ENCODE data around the gene TMC7. TPM values are rescaled to one million over a fixed set of nuclear protein-coding genes. Genes with fewer than 3 reads are reported as not detected.

The TMC7 gene
- polyA plus RNA-seq, 2 donors = 0.22 to 0.41 TPM

DNA sequence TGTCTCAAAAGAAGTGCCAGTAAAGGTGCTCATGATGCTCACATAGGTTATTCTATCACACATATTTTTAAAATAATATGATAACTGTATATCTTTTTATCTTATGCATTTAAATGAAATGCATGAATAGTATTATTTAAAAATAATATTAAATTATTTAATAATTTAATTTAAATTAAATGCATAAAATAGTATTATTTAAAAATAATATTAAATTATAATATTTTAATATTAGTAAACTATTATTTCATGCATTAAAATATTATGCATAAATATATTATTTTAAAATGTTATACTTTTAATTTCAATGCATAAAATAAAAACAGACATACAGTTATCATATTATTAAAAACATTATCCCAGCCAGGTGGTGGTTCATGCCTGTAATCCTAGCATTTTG, 33.4 kb downstream of the TMC7 start:
- Histone ChIP-seq H3K4me3 (ENCODE audit: low read depth in 1 of 2, low read length in 2 of 2) (no peak overlapping the region), H3K27ac (ENCODE audit: low read depth in 2 of 2, low read length in 1 of 2) (no peak overlapping the region), H3K4me1 (ENCODE audit: control insufficient read depth in 2 of 2, insufficient read depth in 2 of 2, low read length in 1 of 2) (no peaks in the 10 kb centered on the region), H3K27me3 (ENCODE audit: control insufficient read depth in 1 of 2, insufficient read depth in 2 of 2, low read length in 2 of 2) (no peaks in the 10 kb centered on the region), H3K9me3 (ENCODE audit: control insufficient read depth in 2 of 2, insufficient read depth in 1 of 2, low read depth in 1 of 2, low read length in 1 of 2) (peaks cover 2 to 3% of the 10 kb centered on the region in 2 donors), H3K36me3 (ENCODE audit: control insufficient read depth in 2 of 2, insufficient read depth in 2 of 2, low read length in 1 of 2) (no peaks in the 10 kb centered on the region)

DNA sequence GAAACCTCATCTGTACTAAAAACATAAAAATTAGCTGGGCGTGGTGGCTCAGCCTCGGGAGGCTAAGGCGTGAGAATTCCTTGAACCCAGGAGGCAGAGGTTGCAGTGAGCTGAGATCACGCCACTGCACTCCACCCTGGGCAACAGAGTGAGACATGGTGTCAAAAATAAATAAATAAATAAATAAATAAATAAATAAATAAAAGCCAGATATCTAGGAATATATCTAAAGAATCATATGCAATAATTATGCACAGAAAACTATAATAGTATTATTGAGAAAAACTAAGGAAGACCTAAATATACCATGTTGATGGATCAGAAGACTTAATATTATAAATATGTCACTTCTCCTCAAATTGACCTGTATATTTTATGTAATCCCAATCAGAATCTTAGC, 37.0 kb downstream of the TMC7 start:
- no peak overlapping the region for H3K27ac ChIP-seq (ENCODE audit: low read depth in 2 of 2, low read length in 1 of 2)
- WGBS, 2 donors = 92 to 93% methylated on average over 4 of the region's 4 CpGs
- H3K4me1 ChIP-seq (ENCODE audit: control insufficient read depth in 2 of 2, insufficient read depth in 2 of 2, low read length in 1 of 2) = no peaks in the 10 kb centered on the region
- H3K9me3 ChIP-seq (ENCODE audit: control insufficient read depth in 2 of 2, insufficient read depth in 1 of 2, low read depth in 1 of 2, low read length in 1 of 2) = peaks cover 2 to 3% of the 10 kb centered on the region in 2 donors
- H3K4me3 ChIP-seq (ENCODE audit: low read depth in 1 of 2, low read length in 2 of 2) = no peak overlapping the region
- H3K36me3 ChIP-seq (ENCODE audit: control insufficient read depth in 2 of 2, insufficient read depth in 2 of 2, low read length in 1 of 2) = no peaks in the 10 kb centered on the region
- no peaks in the 10 kb centered on the region for H3K27me3 ChIP-seq (ENCODE audit: control insufficient read depth in 1 of 2, insufficient read depth in 2 of 2, low read length in 2 of 2)

DNA sequence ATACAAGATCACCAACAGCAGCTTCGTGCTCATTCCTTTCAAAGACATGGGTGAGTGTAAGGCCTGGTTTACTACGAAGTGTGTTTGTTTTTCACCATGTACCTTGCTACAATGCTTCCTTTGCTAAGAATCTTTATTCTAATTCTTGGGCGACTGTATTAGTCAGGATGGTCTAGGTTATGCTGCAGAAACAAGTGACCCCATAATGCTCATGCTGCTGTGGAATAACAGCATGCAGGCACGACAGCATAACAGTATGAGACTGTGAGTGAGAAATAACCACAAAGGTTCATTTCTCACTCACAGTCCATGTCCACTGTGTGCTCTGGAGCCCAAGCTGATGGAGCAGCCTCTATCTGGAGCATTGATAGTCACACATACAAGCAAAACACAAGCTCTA, 38.0 kb downstream of the TMC7 start:
- H3K36me3 ChIP-seq (ENCODE audit: control insufficient read depth in 2 of 2, insufficient read depth in 2 of 2, low read length in 1 of 2) = no peaks in the 10 kb centered on the region
- no peak overlapping the region for H3K4me3 ChIP-seq (ENCODE audit: low read depth in 1 of 2, low read length in 2 of 2)
- no peak overlapping the region for H3K27ac ChIP-seq (ENCODE audit: low read depth in 2 of 2, low read length in 1 of 2)
- H3K9me3 ChIP-seq (ENCODE audit: control insufficient read depth in 2 of 2, insufficient read depth in 1 of 2, low read depth in 1 of 2, low read length in 1 of 2) = peaks cover 2 to 3% of the 10 kb centered on the region in 2 donors
- WGBS, 2 donors = 90 to 93% methylated on average over 4 of the region's 4 CpGs
- no peaks in the 10 kb centered on the region for H3K4me1 ChIP-seq (ENCODE audit: control insufficient read depth in 2 of 2, insufficient read depth in 2 of 2, low read length in 1 of 2)
- H3K27me3 ChIP-seq (ENCODE audit: control insufficient read depth in 1 of 2, insufficient read depth in 2 of 2, low read length in 2 of 2) = no peaks in the 10 kb centered on the region

- Histone ChIP-seq H3K27ac (ENCODE audit: low read depth in 2 of 2, low read length in 1 of 2) (no peak overlapping the region), H3K9me3 (ENCODE audit: control insufficient read depth in 2 of 2, insufficient read depth in 1 of 2, low read depth in 1 of 2, low read length in 1 of 2) (no peaks in the 10 kb centered on the region), H3K36me3 (ENCODE audit: control insufficient read depth in 2 of 2, insufficient read depth in 2 of 2, low read length in 1 of 2) (no peaks in the 10 kb centered on the region), H3K4me1 (ENCODE audit: control insufficient read depth in 2 of 2, insufficient read depth in 2 of 2, low read length in 1 of 2) (no peaks in the 10 kb centered on the region), H3K4me3 (ENCODE audit: low read depth in 1 of 2, low read length in 2 of 2) (no peak overlapping the region), H3K27me3 (ENCODE audit: control insufficient read depth in 1 of 2, insufficient read depth in 2 of 2, low read length in 2 of 2) (no peaks in the 10 kb centered on the region)
- 41 to 44% methylated on average over 3 of the region's 3 CpGs for WGBS, 2 donors
Measured at GRCh38 chr16:19027416-19027815, 43.7 kb downstream of the TMC7 start.

- no peaks in the 10 kb centered on the region for H3K9me3 ChIP-seq (ENCODE audit: control insufficient read depth in 2 of 2, insufficient read depth in 1 of 2, low read depth in 1 of 2, low read length in 1 of 2)
- no peaks in the 10 kb centered on the region for H3K27me3 ChIP-seq (ENCODE audit: control insufficient read depth in 1 of 2, insufficient read depth in 2 of 2, low read length in 2 of 2)
- H3K4me3 ChIP-seq (ENCODE audit: low read depth in 1 of 2, low read length in 2 of 2) = no peak overlapping the region
- H3K4me1 ChIP-seq (ENCODE audit: control insufficient read depth in 2 of 2, insufficient read depth in 2 of 2, low read length in 1 of 2) = no peaks in the 10 kb centered on the region
- no peak overlapping the region for H3K27ac ChIP-seq (ENCODE audit: low read depth in 2 of 2, low read length in 1 of 2)
- H3K36me3 ChIP-seq (ENCODE audit: control insufficient read depth in 2 of 2, insufficient read depth in 2 of 2, low read length in 1 of 2) = no peaks in the 10 kb centered on the region
- WGBS, 2 donors = 80 to 83% methylated on average over 6 of the region's 6 CpGs
Measured at GRCh38 chr16:19029980-19030379, 46.2 kb downstream of the TMC7 start.

GRCh38 chr16:19031738-19032137, 48.0 kb downstream of the TMC7 start:
- Histone ChIP-seq H3K27me3 (ENCODE audit: control insufficient read depth in 1 of 2, insufficient read depth in 2 of 2, low read length in 2 of 2) (no peaks in the 10 kb centered on the region), H3K4me3 (ENCODE audit: low read depth in 1 of 2, low read length in 2 of 2) (no peak overlapping the region), H3K4me1 (ENCODE audit: control insufficient read depth in 2 of 2, insufficient read depth in 2 of 2, low read length in 1 of 2) (no peaks in the 10 kb centered on the region), H3K36me3 (ENCODE audit: control insufficient read depth in 2 of 2, insufficient read depth in 2 of 2, low read length in 1 of 2) (no peaks in the 10 kb centered on the region), H3K9me3 (ENCODE audit: control insufficient read depth in 2 of 2, insufficient read depth in 1 of 2, low read depth in 1 of 2, low read length in 1 of 2) (peaks cover 0 to 5% of the 10 kb centered on the region in 2 donors), H3K27ac (ENCODE audit: low read depth in 2 of 2, low read length in 1 of 2) (no peak overlapping the region)
- WGBS, 2 donors = 71 to 72% methylated on average over 4 of the region's 4 CpGs

DNA sequence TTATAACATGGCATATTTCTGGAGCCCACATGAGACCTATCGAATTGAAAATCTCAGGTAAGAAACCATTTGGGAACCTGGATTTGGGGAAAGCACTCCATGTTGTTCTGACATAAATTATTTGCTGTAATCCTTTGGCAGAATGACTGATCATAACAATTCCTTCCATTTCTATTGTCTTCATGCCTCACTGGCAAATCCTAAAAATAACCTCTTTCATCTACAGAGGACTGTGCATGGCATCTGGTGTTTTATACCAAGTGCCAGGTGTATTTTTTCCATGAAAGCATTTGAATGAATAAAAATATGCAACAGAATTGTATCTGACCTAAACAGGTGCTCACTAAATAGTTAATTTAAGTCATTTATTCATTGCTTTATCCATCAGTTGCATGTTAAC, 50.0 kb downstream of the TMC7 start:
- Histone ChIP-seq H3K27me3 (ENCODE audit: control insufficient read depth in 1 of 2, insufficient read depth in 2 of 2, low read length in 2 of 2) (no peaks in the 10 kb centered on the region), H3K27ac (ENCODE audit: low read depth in 2 of 2, low read length in 1 of 2) (no peak overlapping the region), H3K4me3 (ENCODE audit: low read depth in 1 of 2, low read length in 2 of 2) (no peak overlapping the region), H3K36me3 (ENCODE audit: control insufficient read depth in 2 of 2, insufficient read depth in 2 of 2, low read length in 1 of 2) (no peaks in the 10 kb centered on the region), H3K4me1 (ENCODE audit: control insufficient read depth in 2 of 2, insufficient read depth in 2 of 2, low read length in 1 of 2) (no peaks in the 10 kb centered on the region), H3K9me3 (ENCODE audit: control insufficient read depth in 2 of 2, insufficient read depth in 1 of 2, low read depth in 1 of 2, low read length in 1 of 2) (peaks cover 0 to 5% of the 10 kb centered on the region in 2 donors)
- 91 to 94% methylated on average over 1 of the region's 1 CpG for WGBS, 2 donors

DNA sequence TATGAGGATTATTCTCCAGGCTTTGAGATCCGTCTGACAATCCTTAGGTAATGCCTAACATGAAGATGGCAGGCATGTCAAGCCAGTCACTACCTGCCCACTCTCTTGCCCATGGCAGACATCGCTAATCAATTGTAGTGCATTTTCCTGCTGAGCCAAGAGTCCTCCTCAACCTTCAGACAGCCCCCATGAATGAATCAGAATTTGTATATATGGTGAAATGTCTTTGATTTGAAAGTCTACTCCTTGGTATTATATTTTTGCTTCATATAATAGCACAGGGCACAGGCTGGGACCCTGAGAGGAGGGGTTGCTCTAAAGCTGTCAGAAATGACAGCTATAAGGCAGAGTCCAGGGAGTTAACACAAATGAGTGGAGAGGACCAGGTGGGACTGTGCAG, 56.7 kb downstream of the TMC7 start:
- 65 to 74% methylated on average over 2 of the region's 2 CpGs for WGBS, 2 donors
- no peak overlapping the region for H3K4me3 ChIP-seq (ENCODE audit: low read depth in 1 of 2, low read length in 2 of 2)
- peaks cover 0 to 5% of the 10 kb centered on the region in 2 donors for H3K9me3 ChIP-seq (ENCODE audit: control insufficient read depth in 2 of 2, insufficient read depth in 1 of 2, low read depth in 1 of 2, low read length in 1 of 2)
- no peak overlapping the region for H3K27ac ChIP-seq (ENCODE audit: low read depth in 2 of 2, low read length in 1 of 2)
- no peaks in the 10 kb centered on the region for H3K4me1 ChIP-seq (ENCODE audit: control insufficient read depth in 2 of 2, insufficient read depth in 2 of 2, low read length in 1 of 2)
- no peaks in the 10 kb centered on the region for H3K27me3 ChIP-seq (ENCODE audit: control insufficient read depth in 1 of 2, insufficient read depth in 2 of 2, low read length in 2 of 2)
- no peaks in the 10 kb centered on the region for H3K36me3 ChIP-seq (ENCODE audit: control insufficient read depth in 2 of 2, insufficient read depth in 2 of 2, low read length in 1 of 2)

- H3K36me3 ChIP-seq (ENCODE audit: control insufficient read depth in 2 of 2, insufficient read depth in 2 of 2, low read length in 1 of 2) = no peaks in the 10 kb centered on the region
- H3K4me1 ChIP-seq (ENCODE audit: control insufficient read depth in 2 of 2, insufficient read depth in 2 of 2, low read length in 1 of 2) = no peaks in the 10 kb centered on the region
- WGBS, 2 donors = 93 to 95% methylated on average over 11 of the region's 11 CpGs
- no peaks in the 10 kb centered on the region for H3K27me3 ChIP-seq (ENCODE audit: control insufficient read depth in 1 of 2, insufficient read depth in 2 of 2, low read length in 2 of 2)
- H3K4me3 ChIP-seq (ENCODE audit: low read depth in 1 of 2, low read length in 2 of 2) = no peak overlapping the region
- H3K27ac ChIP-seq (ENCODE audit: low read depth in 2 of 2, low read length in 1 of 2) = no peak overlapping the region
- H3K9me3 ChIP-seq (ENCODE audit: control insufficient read depth in 2 of 2, insufficient read depth in 1 of 2, low read depth in 1 of 2, low read length in 1 of 2) = no peaks in the 10 kb centered on the region
Measured at GRCh38 chr16:19044769-19045168, 61.0 kb downstream of the TMC7 start.

DNA sequence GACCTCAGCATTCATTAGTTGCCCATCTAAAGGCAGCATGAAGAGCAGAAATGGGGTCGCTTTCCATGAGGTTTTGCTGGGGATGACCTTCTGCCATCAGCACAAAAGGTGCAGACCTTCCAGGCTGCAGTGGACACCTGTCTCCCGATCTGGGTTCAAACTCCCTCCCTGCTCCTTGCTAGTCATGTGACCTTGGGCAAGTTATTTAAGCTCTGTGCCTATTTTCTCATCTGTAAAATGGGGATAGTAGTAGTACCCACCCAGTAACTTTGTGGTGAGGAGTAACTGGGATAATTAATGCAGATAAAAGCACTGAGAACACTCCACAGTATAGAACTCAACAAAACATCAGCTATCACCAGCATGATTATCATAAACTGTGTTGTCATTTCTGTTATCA, 62.3 kb downstream of the TMC7 start:
- Histone ChIP-seq H3K4me1 (ENCODE audit: control insufficient read depth in 2 of 2, insufficient read depth in 2 of 2, low read length in 1 of 2) (no peaks in the 10 kb centered on the region), H3K27me3 (ENCODE audit: control insufficient read depth in 1 of 2, insufficient read depth in 2 of 2, low read length in 2 of 2) (no peaks in the 10 kb centered on the region), H3K36me3 (ENCODE audit: control insufficient read depth in 2 of 2, insufficient read depth in 2 of 2, low read length in 1 of 2) (no peaks in the 10 kb centered on the region), H3K9me3 (ENCODE audit: control insufficient read depth in 2 of 2, insufficient read depth in 1 of 2, low read depth in 1 of 2, low read length in 1 of 2) (no peaks in the 10 kb centered on the region), H3K4me3 (ENCODE audit: low read depth in 1 of 2, low read length in 2 of 2) (no peak overlapping the region), H3K27ac (ENCODE audit: low read depth in 2 of 2, low read length in 1 of 2) (no peak overlapping the region)
- WGBS, 2 donors = 93% methylated on average over 2 of the region's 2 CpGs
